Measurements from ENCODE around the gene PELO. TPM values are rescaled to one million over a fixed set of nuclear protein-coding genes. Genes with fewer than 3 reads are reported as not detected.

Gene PELO
- total and polyA plus RNA-seq, 9 of the 15 experiments (the other 6 are each of a cell fraction or from before 2014, with no cell fraction given): 5.8 to 14.6 (median 9.6) TPM

GRCh38 chr5:52829664-52830063 is 41.9 kb downstream of the PELO start (continued):
- TF ChIP-seq ZNF780A (CRISPR knock-in tag; IDR thresholded peaks at IDR 0.05) (no peak), MTA2 (IDR thresholded peaks at IDR 0.05; ENCODE audit: low read depth) (no peak), ESRRA (IDR thresholded peaks at IDR 0.05; ENCODE audit: borderline replicate concordance, low read depth) (no peak), CREM (IDR thresholded peaks at IDR 0.05; ENCODE audit: low read depth) (no peak), CREB3 (tag; conservative IDR thresholded peaks at IDR 0.05; ENCODE audit: low read depth) (no peak), MNT (conservative IDR thresholded peaks at IDR 0.05) (no peak)

GRCh38 chr5:52830650-52831049 is 42.9 kb downstream of the PELO start:
- Histone ChIP-seq H3K9me3 (replicated peaks; ENCODE audit: control insufficient read depth, insufficient read depth, low read depth, low read length) (no peaks in the 10 kb centered on the region), H3K36me3 (ENCODE audit: control insufficient read depth, insufficient read depth, low read length) (no peaks in the 10 kb centered on the region), H3K4me3 (no peak overlapping the region), H3K27ac (ENCODE audit: extremely low read depth, low read depth, low read length) (no peak overlapping the region), H2AFZ (ENCODE audit: low read depth, low read length) (no peak overlapping the region), H3K9ac (ENCODE audit: insufficient read depth in 1 of 2, low read depth in 2 of 2, low read length in 2 of 2) (no peak overlapping the region), H3K4me2 (ENCODE audit: insufficient read depth, low read length) (no peak overlapping the region), H3K27me3 (ENCODE audit: control insufficient read depth in 2 of 2, insufficient read depth in 2 of 2, low read length in 2 of 2) (no peaks in the 10 kb centered on the region), H3K4me1 (replicated peaks in 1 of 2; ENCODE audit: control insufficient read depth in 2 of 2, insufficient read depth in 2 of 2, low read length in 2 of 2) (no peaks in the 10 kb centered on the region), H4K20me1 (replicated peaks; ENCODE audit: control insufficient read depth, insufficient read depth, low read length) (no peaks in the 10 kb centered on the region), H3K9me1 (ENCODE audit: control insufficient read depth, insufficient read depth, low read length) (no peaks in the 10 kb centered on the region), H3K79me2 (ENCODE audit: control insufficient read depth, insufficient read depth, low read length) (no peaks in the 10 kb centered on the region)
- ATAC-seq: no peak
- in situ Hi-C loops (cut with MboI): no loop called here
- intact Hi-C loops (cut with micrococcal nuclease): no loop called here
- TF ChIP-seq ZKSCAN8 (CRISPR knock-in tag; IDR thresholded peaks at IDR 0.05) (no peak), NFE2L1 (tag; IDR thresholded peaks at IDR 0.05; ENCODE audit: borderline replicate concordance, low read depth) (no peak), ZNF444 (CRISPR knock-in tag; IDR thresholded peaks at IDR 0.05) (no peak), NFATC3 (IDR thresholded peaks at IDR 0.05) (no peak), BHLHE40 (IDR thresholded peaks at IDR 0.05; ENCODE audit: low read length) (no peak), SRSF7 (optimal IDR thresholded peaks at IDR 0.05; ENCODE audit: low read depth, low read length) (no peak), HOMEZ (CRISPR knock-in tag; IDR thresholded peaks at IDR 0.05) (no peak)
- WGBS (ENCODE audit: insufficient coverage, low coverage, missing lambda C conversion rate): 0% methylated on average over 2 of the region's 2 CpGs
- ChIA-PET CTCF (ENCODE audit: low intra/inter-chr PET ratio) (no interaction called here), POLR2A (no interaction called here)
- no TSS peak for BruUV-seq (replicated peaks)
- no peak for DNase-seq (ENCODE audit: extremely low read depth in 1 of 4, low spot score in 3 of 4)
- FAIRE-seq: no peak
